GM12878 (cell line): Measurements from ENCODE around the gene PPARA. TPM values are rescaled to one million over a fixed set of nuclear protein-coding genes. Genes with fewer than 3 reads are reported as not detected.
"Not testable (repeated sequence)": the region's sequence is repeated elsewhere in the genome, so short reads cannot be mapped to it uniquely, and the experiment has no call there.

ENCODE experiments used
- ATAC-seq: fragments of 200-7000 bp; cut with Tn5 transposase; 3 replicates; pipeline ENCODE4 v1.9.1; 2020; ENCODE audit warnings: mild to moderate bottlenecking, moderate library complexity
- BruUV-seq: library from RNA; stranded (reverse); fragments of 400-500 nt; replicated peaks from 2 replicates; lab custom pipeline; 2021; lab: Mats Ljungman, UMichigan
- CTCF ChIA-PET: fragments of 300-600 bp; sonication (Branson Sonifier 250); formaldehyde crosslinking; extraction: SDS; loops from one replicate; lab custom pipeline; 2021; ENCODE audit warnings: inconsistent platforms; lab: Yijun Ruan, JAX
- POLR2A ChIA-PET: fragments of 350-600 bp; formaldehyde crosslinking; extraction: SDS; loops from one replicate; lab custom pipeline; 2021; ENCODE audit warnings: inconsistent platforms; lab: Charles Lee
- RAD21 ChIA-PET: fragments of 300-600 bp; sonication (Branson Sonifier 250); formaldehyde crosslinking; loops from one replicate; lab custom pipeline; 2023; ENCODE audit warnings: antibody characterized with exemption; ENCODE audit not compliant: unreplicated experiment; lab: Charles Lee
- SMC1A ChIA-PET: fragments of 300-600 bp; sonication (Branson Sonifier 250); formaldehyde crosslinking; loops from one replicate; lab custom pipeline; 2023; ENCODE audit not compliant: unreplicated experiment, uncharacterized antibody; lab: Charles Lee
- DNase-seq: peaks from one replicate; pipeline ENCODE4 v3.0.0-alpha.2; 2011; ENCODE audit warnings: low read depth, low spot score
- FAIRE-seq: peaks from 3 replicates; lab custom pipeline; 2011; peaks lifted over from hg19 to GRCh38; lab: Jason Lieb, UNC
- H2AFZ ChIP-seq: 2 replicates; pipeline ENCODE4 v1.6.0; 2011; ENCODE audit warnings: low read depth, low read length, control low read depth; ENCODE audit not compliant: control insufficient read depth
- H3K27ac ChIP-seq: 2 replicates; pipeline ENCODE4 v1.5.1; 2011; ENCODE audit warnings: control low read depth; ENCODE audit not compliant: control insufficient read depth, insufficient read depth
- H3K27me3 ChIP-seq, 2 experiments: replicated peaks in 1 of 2; 2 replicates each; pipeline versions ENCODE4 v1.6.0 to v1.6.1; 2011; ENCODE audit warnings: low read length in 1 of 2; ENCODE audit not compliant: control insufficient read depth in 2 of 2, insufficient read depth in 2 of 2
- H3K36me3 ChIP-seq, 2 experiments: 2 replicates each; pipeline ENCODE4 v1.5.1; 2011; ENCODE audit warnings: low read length in 1 of 2; ENCODE audit not compliant: control insufficient read depth in 2 of 2, insufficient read depth in 2 of 2
- H3K4me1 ChIP-seq: 2 replicates; pipeline ENCODE4 v1.6.1; 2011; ENCODE audit warnings: mild to moderate bottlenecking, low read length, moderate library complexity, mixed read lengths; ENCODE audit not compliant: control insufficient read depth, insufficient read depth
- H3K4me2 ChIP-seq: 2 replicates; pipeline ENCODE4 v1.6.0; 2011; ENCODE audit warnings: control low read depth; ENCODE audit not compliant: control insufficient read depth, insufficient read depth
- H3K4me3 ChIP-seq: fragments of 200-600 bp; sonication (generic); 2 replicates; pipeline ENCODE4 v1.5.1; 2016
- H3K79me2 ChIP-seq: 2 replicates; pipeline ENCODE4 v1.6.0; 2011; ENCODE audit warnings: low read length; ENCODE audit not compliant: control insufficient read depth, insufficient read depth
- H3K9ac ChIP-seq: 2 replicates; pipeline ENCODE4 v1.8.0; 2011; ENCODE audit warnings: low read length, control low read depth, mixed read lengths; ENCODE audit not compliant: control insufficient read depth, insufficient read depth
- H3K9me3 ChIP-seq: replicated peaks from 3 replicates; pipeline ENCODE4 v1.5.1; 2011; ENCODE audit warnings: mild to moderate bottlenecking, low read length; ENCODE audit not compliant: control insufficient read depth, insufficient read depth
- H4K20me1 ChIP-seq: 2 replicates; pipeline ENCODE4 v1.6.0; 2011; ENCODE audit not compliant: control insufficient read depth, insufficient read depth
- CBX3 ChIP-seq: fragments of 200-600 bp; sonication (generic); IDR thresholded peaks from 2 replicates; pipeline ENCODE4 v1.6.1; 2016; ENCODE audit warnings: low read depth, borderline replicate concordance
- DPF2 ChIP-seq: fragments of 450-650 bp; IDR thresholded peaks from 2 replicates; pipeline ENCODE4 v1.6.1; 2017; ENCODE audit warnings: mild to moderate bottlenecking
- EED ChIP-seq: sonication (generic); IDR thresholded peaks from 2 replicates; pipeline ENCODE4 v1.6.1; 2016; ENCODE audit warnings: antibody characterized with exemption, low read depth
- IKZF1 ChIP-seq: fragments of 450-650 bp; conservative IDR thresholded peaks from 2 replicates; pipeline ENCODE4 v1.6.1; 2017; ENCODE audit warnings: antibody characterized with exemption, mild to moderate bottlenecking
- IRF3 ChIP-seq: fragments of 450-650 bp; IDR thresholded peaks from 2 replicates; pipeline ENCODE4 v1.6.1; 2014; ENCODE audit warnings: mild to moderate bottlenecking
- KLF5 ChIP-seq: fragments of 450-650 bp; IDR thresholded peaks from 2 replicates; pipeline ENCODE4 v1.6.1; 2014; ENCODE audit warnings: mild to moderate bottlenecking; ENCODE audit not compliant: partially characterized antibody
- SP1 ChIP-seq: IDR thresholded peaks from one replicate; pipeline ENCODE4 v1.6.1; 2011; ENCODE audit warnings: low read depth, low read length
- TBL1XR1 ChIP-seq: IDR thresholded peaks from 2 replicates; pipeline ENCODE4 v1.6.1; 2012; ENCODE audit warnings: low read depth, low read length, improper control_type of control experiment
- ZSCAN29 ChIP-seq: fragments of 450-650 bp; IDR thresholded peaks from 2 replicates; pipeline ENCODE4 v1.6.1; 2017; ENCODE audit warnings: mild to moderate bottlenecking, moderate library complexity
- ZZZ3 ChIP-seq: IDR thresholded peaks from 2 replicates; pipeline ENCODE4 v1.6.1; 2011; ENCODE audit warnings: low read depth; ENCODE audit not compliant: control insufficient read depth, insufficient read length
- WGBS: methylation state at CpG from one replicate; pipeline ENCODE4 v1.1.6; 2016; ENCODE audit warnings: low lambda C conversion rate; ENCODE audit not compliant: insufficient replicate concordance, insufficient coverage; ENCODE audit errors: missing lambda C conversion rate; 5-methylcytosine and 5-hydroxymethylcytosine counted together
- in situ Hi-C: fragments of 300-500 bp; cut with MboI; formaldehyde crosslinking; loops from 9 replicates; pipeline ENCODE4 v1.14.3; 2018; ENCODE audit warnings: mixed read lengths
- intact Hi-C: fragments of 100-400 bp; cut with micrococcal nuclease; formaldehyde crosslinking; loops from one replicate; pipeline ENCODE4 v1.14.2; 2022; ENCODE audit not compliant: unreplicated experiment
- polyA plus RNA-seq, 11 experiments: library from polyadenylated mRNA; depleted of rRNA in 4 of 11; unstranded in 6 of 11; stranded (reverse) in 5 of 11; fragments of >200 nt; fragmentation: Nextera tagmentation in 4 of 11; fragmentation: Illumina TruSeq in 1 of 11; extraction: Ambion mirVana in 4 of 11; extraction: Trizol in 1 of 11; gene quantifications; 1 replicate in 1 of 11; 2 replicates in 10 of 11; pipeline versions ENCODE4 v1.2.1 to v1.2.3, GENCODE V29; 2011 to 2016; ENCODE audit warnings: inconsistent platforms in 2 of 11, missing spikeins in 2 of 11, low read depth in 1 of 11
- total RNA-seq, 4 experiments: library from RNA; depleted of rRNA in 3 of 4; stranded (reverse); fragments of >200 nt in 3 of 4; fragmentation: Illumina TruSeq in 1 of 4; extraction: Trizol in 1 of 4; gene quantifications; 2 replicates each; pipeline versions ENCODE4 v1.2.1 to v1.2.3, GENCODE V29; 2013 to 2021

PPARA gene
- total and polyA plus RNA-seq, 10 of the 15 experiments (the other 5 are each of a cell fraction or from before 2014, with no cell fraction given) = 0.72 to 10.4 (median 4.6) TPM

- POLR2A ChIA-PET = interaction anchor here (0.6 kb wide), 2 partner anchors 26 to 151 kb away, joined by 3 to 4 read pairs; no protein-coding TSS in a partner anchor
- H4K20me1 ChIP-seq, H3K4me2 ChIP-seq, RAD21 ChIA-PET, SMC1A ChIA-PET, H3K27me3 ChIP-seq, H3K36me3 ChIP-seq, H2AFZ ChIP-seq, DNase-seq, BruUV-seq, H3K79me2 ChIP-seq, ATAC-seq, in situ Hi-C loops, H3K4me3 ChIP-seq, H3K4me1 ChIP-seq, FAIRE-seq, H3K9me3 ChIP-seq, intact Hi-C loops, H3K9ac ChIP-seq, H3K27ac ChIP-seq: not testable (repeated sequence)
- WGBS = 96% methylated on average over 16 of the region's 18 CpGs
- CTCF ChIA-PET = interaction anchor here (1.1 kb wide), 1 partner anchor 15 kb away, joined by 3 read pairs; no protein-coding TSS in a partner anchor
Observed at GRCh38 chr22:46198806-46199205, 48.5 kb downstream of the PPARA start.

- Histone ChIP-seq H3K4me1 (no peaks in the 10 kb centered on the region), H3K4me2 (no peak overlapping the region)
- TF ChIP-seq EED (no peak), ZZZ3 (no peak), KLF5 (no peak), SP1 (no peak), DPF2 (no peak), IRF3 (no peak), TBL1XR1 (no peak), CBX3 (no peak), ZSCAN29 (no peak), IKZF1 (no peak)
- TF ChIP-seq, all 136 proteins: peak for 0
- Histone ChIP-seq H3K27ac (no peak overlapping the region), H3K9ac (no peak overlapping the region), H3K27me3 (no peaks in the 10 kb centered on the region), H2AFZ (no peak overlapping the region), H3K4me3 (no peak overlapping the region), H4K20me1 (no peaks in the 10 kb centered on the region), H3K36me3 (peaks cover 0 to 2% of the 10 kb centered on the region in 2 experiments; a peak in 3 of 4 replicates), H3K79me2 (no peaks in the 10 kb centered on the region), H3K9me3 (no peaks in the 10 kb centered on the region)
- POLR2A ChIA-PET = no interaction called here
- ATAC-seq (no peak), DNase-seq (no peak), FAIRE-seq (no peak)
- in situ Hi-C loops (no loop called here), intact Hi-C loops (no loop called here)
- CTCF ChIA-PET = no interaction called here
- WGBS = 88% methylated on average over 16 of the region's 17 CpGs
- SMC1A ChIA-PET = no interaction called here
- BruUV-seq = no TSS peak
- RAD21 ChIA-PET = no interaction called here
Observed at GRCh38 chr22:46201059-46201757, 50.9 kb downstream of the PPARA start.
